GM19467 (cell line): ENCODE data around the gene OR10C1.

Experiments used
- ATAC-seq: cut with Tn5 transposase; IDR thresholded peaks from one replicate; pipeline ENCODE4 v1.9.1; 2021; ENCODE audit warnings: mild to moderate bottlenecking, moderate library complexity; ENCODE audit not compliant: unreplicated experiment

The OR10C1 gene

DNA sequence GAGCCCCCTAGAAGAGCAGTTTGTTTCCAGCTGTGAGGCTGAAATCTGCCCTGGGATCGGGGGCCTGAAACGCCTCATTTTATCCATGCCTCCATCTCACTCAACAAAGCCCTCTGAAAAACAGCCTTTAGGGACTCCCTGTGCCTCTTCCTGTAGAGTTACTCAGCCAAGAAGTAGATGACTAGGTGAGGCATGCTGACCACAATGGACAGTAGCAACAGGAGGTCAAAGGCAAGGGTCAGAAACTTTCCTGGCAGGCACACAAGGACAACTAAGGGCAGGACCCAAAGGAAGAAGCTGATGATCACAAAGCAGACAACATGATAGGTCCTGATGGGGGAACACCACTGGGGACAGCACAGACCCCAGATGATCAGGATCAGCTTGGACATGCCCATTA lies 35.9 kb downstream of the OR10C1 start:
- no peak for ATAC-seq

DNA sequence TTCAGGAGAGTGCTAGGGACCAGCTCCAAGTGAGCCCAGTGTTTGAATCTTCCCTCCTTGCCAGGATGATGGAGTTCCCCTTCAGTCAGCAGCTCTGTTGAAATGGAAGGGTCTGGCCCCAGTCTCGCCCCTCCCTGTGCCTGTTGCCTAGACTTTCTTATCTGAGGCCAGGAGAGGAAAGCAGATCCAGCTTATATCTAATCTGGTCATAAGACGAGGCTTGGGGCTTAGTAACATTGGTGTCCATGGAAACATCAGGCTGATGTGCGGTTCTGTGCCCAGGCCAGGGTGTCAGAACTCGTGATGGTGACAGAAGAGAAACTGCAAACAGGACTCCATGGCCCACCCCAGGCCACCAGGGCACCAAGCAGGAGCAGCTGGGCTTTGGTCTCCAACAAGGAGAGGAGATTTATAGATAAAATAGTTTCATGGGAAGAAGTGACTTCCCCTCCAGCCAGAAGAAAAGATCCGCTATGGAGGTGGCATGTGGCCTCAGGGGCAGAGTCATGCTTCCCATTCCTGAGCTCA lies 38.9 kb downstream of the OR10C1 start:
- ATAC-seq = no peak

DNA sequence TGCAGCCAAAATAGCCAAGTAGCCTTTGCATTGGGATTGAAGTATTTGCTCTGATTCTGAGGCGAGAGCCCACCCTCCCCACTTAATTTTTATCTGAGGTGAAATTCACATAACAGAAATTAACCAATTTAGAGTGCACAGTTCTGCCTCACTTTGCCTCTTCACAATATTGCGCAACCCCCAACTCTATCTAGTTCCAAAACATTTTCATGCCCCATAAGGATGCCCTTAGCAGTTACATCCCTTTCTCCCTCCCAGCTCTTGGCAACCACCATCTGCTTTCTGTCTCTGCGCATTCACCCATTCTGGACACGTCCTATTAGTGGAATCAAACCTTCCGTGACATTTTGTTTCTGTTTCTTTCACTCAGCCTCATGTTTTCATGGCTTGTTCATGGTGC lies 39.6 kb downstream of the OR10C1 start:
- no peak for ATAC-seq

GRCh38 chr6:29479560-29479959 lies 40.5 kb downstream of the OR10C1 start:
- no peak for ATAC-seq

DNA sequence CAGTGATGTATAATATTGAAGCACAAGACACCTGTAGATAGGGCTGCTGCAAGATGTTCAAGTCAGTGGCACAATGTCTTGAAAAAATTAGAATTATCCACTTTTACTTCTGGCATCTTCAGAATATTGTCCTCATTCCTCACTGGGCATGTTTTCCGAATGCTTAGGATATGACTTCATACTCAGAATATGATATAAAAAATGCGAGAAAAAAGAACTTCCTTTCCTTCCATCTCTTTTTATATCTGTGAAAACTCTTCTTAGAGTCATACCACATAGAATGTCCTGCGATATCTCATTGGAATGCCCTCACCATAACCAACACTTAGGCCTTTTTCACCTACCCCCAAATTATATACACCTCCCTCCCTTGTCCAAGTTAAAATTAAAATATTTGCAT lies 44.1 kb downstream of the OR10C1 start:
- no peak for ATAC-seq

- no peak for ATAC-seq
These were observed 44.6 kb downstream of the OR10C1 start for GRCh38 chr6:29483735-29484134.

- no peak for ATAC-seq
These were observed 47.5 kb downstream of the OR10C1 start for GRCh38 chr6:29486577-29486976.

- no peak for ATAC-seq
These were observed 48.0 kb downstream of the OR10C1 start for GRCh38 chr6:29487131-29487530.

DNA sequence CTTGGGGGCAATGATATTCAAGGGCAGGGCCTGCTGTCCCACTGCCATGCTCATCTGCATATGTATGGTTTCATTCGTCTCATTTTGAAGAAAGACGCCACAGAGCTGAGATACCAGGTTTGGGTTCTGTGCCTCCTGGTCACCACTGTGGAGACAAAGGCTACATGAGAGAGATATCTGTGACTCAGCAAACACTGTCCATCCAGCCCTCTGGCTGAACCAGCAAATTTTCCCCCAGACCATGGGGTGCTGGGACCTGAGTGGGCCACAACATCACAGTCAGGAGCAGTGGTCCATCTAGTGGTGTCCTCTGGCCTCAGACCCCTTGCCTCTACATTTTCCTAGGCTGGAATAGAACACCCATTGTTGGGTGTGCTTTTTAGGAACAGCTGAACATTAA lies 48.6 kb downstream of the OR10C1 start, which contains the start of gene MAS1L:
MAS1L (minus strand) TSS at position 297 of the 400 bp plus-strand sequence; CDS start at position 243, 54 bp downstream.
- ATAC-seq = no peak

- ATAC-seq = no peak
These were observed 49.8 kb downstream of the OR10C1 start for GRCh38 chr6:29488874-29489273.

DNA sequence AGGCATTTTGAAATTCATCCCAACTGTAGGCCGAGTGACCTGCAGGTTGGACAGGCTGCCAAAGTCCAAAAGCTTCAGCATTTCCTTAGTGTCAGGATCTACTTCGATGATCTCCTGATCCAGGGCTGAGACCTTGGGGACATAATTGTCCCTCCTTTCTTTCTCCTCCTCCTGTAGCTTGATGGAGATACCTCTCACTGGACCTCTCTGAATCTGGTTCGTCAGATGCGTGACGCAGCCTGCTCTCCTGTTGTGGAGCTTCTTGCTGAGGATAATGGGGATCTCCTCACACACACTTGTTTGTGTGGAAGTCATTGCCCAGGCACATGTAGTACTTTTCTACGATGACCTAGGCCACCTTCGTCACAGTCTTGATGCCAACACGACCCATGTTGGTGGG lies 50.2 kb downstream of the OR10C1 start:
- no peak for ATAC-seq

GRCh38 chr6:29490055-29490454 lies 50.9 kb downstream of the OR10C1 start:
- no peak for ATAC-seq

DNA sequence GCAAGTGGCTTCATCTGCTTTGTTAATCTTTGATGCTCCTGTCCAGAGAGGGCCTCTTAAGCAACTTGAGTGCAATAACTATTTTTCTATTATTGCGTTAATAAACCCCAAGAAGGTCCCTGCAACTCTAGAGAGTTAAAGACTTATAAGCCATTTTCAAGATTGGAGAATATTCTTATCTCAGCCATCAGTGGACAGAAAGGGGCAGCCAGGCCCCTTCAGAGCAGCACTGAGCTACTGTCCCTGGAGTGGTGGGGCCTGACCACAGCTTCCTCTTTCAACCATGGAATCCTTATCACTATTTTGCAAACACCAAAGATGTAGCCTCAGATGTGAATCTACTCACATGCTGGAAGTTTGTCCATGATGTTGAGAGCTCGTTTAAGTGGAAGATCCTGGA lies 51.4 kb downstream of the OR10C1 start:
- ATAC-seq = no peak
